K562 (cell line): ENCODE measurements around the gene SFXN3. TPM values are rescaled to one million over a fixed set of nuclear protein-coding genes. Genes with fewer than 3 reads are reported as not detected.
A peak's percentile ranks its signal among the peaks of the same experiment; 100 is the strongest.

Source experiments
- FOS ChIP-seq: IDR thresholded peaks from 3 replicates; pipeline ENCODE4 v1.6.1; 2011; ENCODE audit not compliant: insufficient read length; ENCODE audit errors: extremely low read depth
- FOXJ3 ChIP-seq: sonication (generic); formaldehyde crosslinking; IDR thresholded peaks from 2 replicates; pipeline ENCODE4 v1.4.0; 2020; ENCODE audit warnings: mild to moderate bottlenecking, missing genetic modification reagents
- FOXK1 ChIP-seq: sonication (generic); formaldehyde crosslinking; IDR thresholded peaks from 2 replicates; pipeline ENCODE4 v1.8.0; 2022; ENCODE audit warnings: missing genetic modification reagents, mild to moderate bottlenecking, borderline replicate concordance
- GABPB1 ChIP-seq: sonication (generic); formaldehyde crosslinking; IDR thresholded peaks from 2 replicates; pipeline ENCODE4 v1.8.0; 2022; ENCODE audit warnings: mild to moderate bottlenecking, missing genetic modification reagents
- JUNB ChIP-seq: fragments of 450-650 bp; formaldehyde crosslinking; conservative IDR thresholded peaks from 2 replicates; pipeline ENCODE4 v1.4.0; 2020; ENCODE audit warnings: mild to moderate bottlenecking
- KDM4B ChIP-seq, 2 experiments: fragments of 450-650 bp in 1 of 2; sonication (generic) in 1 of 2; IDR thresholded peaks; 2 replicates each; pipeline ENCODE4 v1.6.1; 2016 to 2017; ENCODE audit warnings: borderline replicate concordance in 2 of 2, antibody characterized with exemption in 1 of 2, low read depth in 1 of 2, mild to moderate bottlenecking in 1 of 2
- MAFK ChIP-seq: IDR thresholded peaks from 2 replicates; pipeline ENCODE4 v1.6.1; 2011; ENCODE audit warnings: low read length, improper control_type of control experiment
- MEF2A ChIP-seq: IDR thresholded peaks from 2 replicates; pipeline ENCODE4 v1.6.1; 2011; ENCODE audit warnings: low read depth, mild to moderate bottlenecking, low read length, moderate library complexity; ENCODE audit not compliant: control insufficient read depth
- PTBP1 ChIP-seq: fragments of 200-400 bp; formaldehyde crosslinking; IDR thresholded peaks from 2 replicates; pipeline ENCODE4 v1.6.1; 2017; ENCODE audit warnings: low read depth, low read length
- TARDBP ChIP-seq: fragments of 450-650 bp; IDR thresholded peaks from 2 replicates; pipeline ENCODE4 v1.6.1; 2016
- YBX1 ChIP-seq: fragments of 450-650 bp; IDR thresholded peaks from 2 replicates; pipeline ENCODE4 v1.7.1; 2016; ENCODE audit warnings: mild to moderate bottlenecking
- ZBED1 ChIP-seq: IDR thresholded peaks from 2 replicates; pipeline ENCODE4 v1.6.1; 2014
- ZFX ChIP-seq: sonication (generic); formaldehyde crosslinking; IDR thresholded peaks from 2 replicates; pipeline ENCODE4 v1.8.0; 2022; ENCODE audit warnings: mild to moderate bottlenecking, missing genetic modification reagents, moderate library complexity
- ZNF274 ChIP-seq: IDR thresholded peaks from 2 replicates; pipeline ENCODE4 v1.6.1; 2011; ENCODE audit warnings: low read depth, mild to moderate bottlenecking, low read length, moderate library complexity, borderline replicate concordance
- ZNF586 ChIP-seq: fragments of 450-650 bp; formaldehyde crosslinking; conservative IDR thresholded peaks from 2 replicates; pipeline ENCODE4 v1.4.0; 2020; ENCODE audit warnings: mild to moderate bottlenecking, moderate library complexity
- polyA plus RNA-seq, 8 experiments: library from polyadenylated mRNA; depleted of rRNA in 4 of 8; stranded (reverse) in 5 of 8; unstranded in 3 of 8; fragments of >200 nt; fragmentation: Nextera tagmentation in 2 of 8; fragmentation: Illumina TruSeq in 1 of 8; extraction: Ambion mirVana in 2 of 8; extraction: Trizol in 1 of 8; gene quantifications; 2 replicates each; pipeline versions ENCODE4 v1.2.1 to v1.2.3, GENCODE V29; 2011 to 2014; ENCODE audit warnings: inconsistent platforms in 1 of 8, missing spikeins in 1 of 8
- total RNA-seq, 7 experiments: library from RNA; depleted of rRNA in 6 of 7; stranded (reverse); fragments of >200 nt in 6 of 7; fragmentation: Illumina TruSeq in 2 of 7; extraction: Trizol in 2 of 7; gene quantifications; 2 replicates each; pipeline versions ENCODE4 v1.2.1 to v1.2.3, GENCODE V29; 2011 to 2021; ENCODE audit warnings: low replicate concordance in 1 of 7
- TF ChIP-seq, protein P1 (sequence below), 2 experiments: fragments of 450-650 bp in 1 of 2; IDR thresholded peaks; 2 replicates each; pipeline ENCODE4 v1.6.1; 2011 to 2017; ENCODE audit warnings: low read depth in 2 of 2, antibody characterized with exemption in 1 of 2, borderline replicate concordance in 1 of 2, low read length in 1 of 2, mild to moderate bottlenecking in 1 of 2, mixed read lengths in 1 of 2; ENCODE audit not compliant: control insufficient read depth in 1 of 2
- TF ChIP-seq, protein P2 (sequence below), 3 experiments: fragments of 200-800 bp in 1 of 3; sonication (Bioruptor generic) in 1 of 3; sonication (generic) in 1 of 3; formaldehyde crosslinking in 1 of 3; IDR thresholded peaks; 2 replicates each; pipeline versions ENCODE4 v1.6.1 to v1.8.0; 2016 to 2022; ENCODE audit warnings: mild to moderate bottlenecking in 2 of 3, missing compliant biosample characterization in 2 of 3, missing genetic modification characterization in 2 of 3, missing genetic modification reagents in 1 of 3
- TF ChIP-seq, protein P3 (sequence below): fragments of 200-800 bp; sonication (Bioruptor generic); IDR thresholded peaks from 2 replicates; pipeline ENCODE4 v1.6.1; 2017; ENCODE audit warnings: missing genetic modification characterization, missing compliant biosample characterization
- TF ChIP-seq, protein P4 (sequence below): fragments of 450-650 bp; formaldehyde crosslinking; IDR thresholded peaks from 2 replicates; pipeline ENCODE4 v1.4.0; 2020; ENCODE audit warnings: mild to moderate bottlenecking, mixed read lengths
- TF ChIP-seq, protein P5 (sequence below): fragments of 450-650 bp; IDR thresholded peaks from 2 replicates; pipeline ENCODE4 v1.6.1; 2016; ENCODE audit warnings: missing biosample characterization, missing genetic modification characterization

Gene SFXN3
- total and polyA plus RNA-seq, 9 of the 15 experiments (the other 6 are each of a cell fraction or from before 2014, with no cell fraction given) = 0.24 to 4.6 (median 0.86) TPM

DNA sequence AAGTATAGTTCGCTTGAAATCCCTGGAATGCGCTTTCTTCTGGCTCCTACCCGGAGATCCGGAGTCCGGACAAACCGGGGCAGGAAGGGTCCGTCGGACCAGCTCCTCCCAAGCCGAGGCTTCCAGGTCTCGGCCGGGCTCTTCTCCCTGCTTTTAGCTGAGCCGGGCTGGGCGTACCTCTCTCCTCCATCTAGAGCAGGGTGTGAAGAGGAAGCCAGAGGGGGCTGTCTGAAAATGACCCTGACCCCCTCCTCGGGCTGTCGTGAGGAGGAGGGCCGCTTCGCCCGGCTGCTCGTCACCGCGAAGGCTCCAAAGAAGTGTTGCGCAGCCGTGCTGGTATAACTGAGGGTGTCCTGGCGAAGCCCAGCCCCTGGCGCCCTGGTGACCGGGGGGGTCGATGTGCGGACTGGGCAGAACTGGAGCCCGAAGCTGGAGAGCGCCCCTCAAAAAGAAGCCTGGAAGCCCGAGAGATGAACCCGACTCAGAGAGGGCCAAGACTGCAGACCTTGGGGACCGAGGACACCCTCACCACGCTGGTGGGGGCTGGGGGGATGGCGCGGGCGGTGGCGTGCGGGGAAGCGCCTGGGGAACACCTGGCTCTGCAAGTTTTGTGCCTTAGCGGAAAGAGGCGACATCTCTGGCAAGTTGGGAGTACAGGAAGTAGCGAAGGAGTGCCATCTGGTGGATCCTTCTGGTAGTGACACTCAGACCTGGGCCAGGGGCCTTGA is 36.5 kb downstream of the SFXN3 start (continued):
- TF ChIP-seq, protein P1, sequence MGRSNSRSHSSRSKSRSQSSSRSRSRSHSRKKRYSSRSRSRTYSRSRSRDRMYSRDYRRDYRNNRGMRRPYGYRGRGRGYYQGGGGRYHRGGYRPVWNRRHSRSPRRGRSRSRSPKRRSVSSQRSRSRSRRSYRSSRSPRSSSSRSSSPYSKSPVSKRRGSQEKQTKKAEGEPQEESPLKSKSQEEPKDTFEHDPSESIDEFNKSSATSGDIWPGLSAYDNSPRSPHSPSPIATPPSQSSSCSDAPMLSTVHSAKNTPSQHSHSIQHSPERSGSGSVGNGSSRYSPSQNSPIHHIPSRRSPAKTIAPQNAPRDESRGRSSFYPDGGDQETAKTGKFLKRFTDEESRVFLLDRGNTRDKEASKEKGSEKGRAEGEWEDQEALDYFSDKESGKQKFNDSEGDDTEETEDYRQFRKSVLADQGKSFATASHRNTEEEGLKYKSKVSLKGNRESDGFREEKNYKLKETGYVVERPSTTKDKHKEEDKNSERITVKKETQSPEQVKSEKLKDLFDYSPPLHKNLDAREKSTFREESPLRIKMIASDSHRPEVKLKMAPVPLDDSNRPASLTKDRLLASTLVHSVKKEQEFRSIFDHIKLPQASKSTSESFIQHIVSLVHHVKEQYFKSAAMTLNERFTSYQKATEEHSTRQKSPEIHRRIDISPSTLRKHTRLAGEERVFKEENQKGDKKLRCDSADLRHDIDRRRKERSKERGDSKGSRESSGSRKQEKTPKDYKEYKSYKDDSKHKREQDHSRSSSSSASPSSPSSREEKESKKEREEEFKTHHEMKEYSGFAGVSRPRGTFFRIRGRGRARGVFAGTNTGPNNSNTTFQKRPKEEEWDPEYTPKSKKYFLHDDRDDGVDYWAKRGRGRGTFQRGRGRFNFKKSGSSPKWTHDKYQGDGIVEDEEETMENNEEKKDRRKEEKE (IDR thresholded peaks at IDR 0.05; ENCODE audit: borderline replicate concordance in 1 of 2, control insufficient read depth in 1 of 2, low read depth in 2 of 2, low read length in 1 of 2) = no peak
- TF ChIP-seq MAFK (no peak), GABPB1 (CRISPR knock-in tag) (peak; percentile 67), ZNF274 (no peak), FOXJ3 (CRISPR knock-in tag) (no peak), ZFX (CRISPR knock-in tag) (no peak), JUNB (no peak), YBX1 (no peak), TARDBP (no peak), FOS (no peak), FOXK1 (no peak), KDM4B (IDR thresholded peaks at IDR 0.05; ENCODE audit: borderline replicate concordance in 2 of 2, low read depth in 1 of 2) (no peak), PTBP1 (no peak), MEF2A (no peak), ZNF586 (CRISPR knock-in tag) (no peak), ZBED1 (no peak)
- TF ChIP-seq, protein P2, sequence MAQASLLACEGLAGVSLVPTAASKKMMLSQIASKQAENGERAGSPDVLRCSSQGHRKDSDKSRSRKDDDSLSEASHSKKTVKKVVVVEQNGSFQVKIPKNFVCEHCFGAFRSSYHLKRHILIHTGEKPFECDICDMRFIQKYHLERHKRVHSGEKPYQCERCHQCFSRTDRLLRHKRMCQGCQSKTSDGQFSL (CRISPR knock-in tag; IDR thresholded peaks at IDR 0.05) = no peak
- TF ChIP-seq, protein P2 (tag; IDR thresholded peaks at IDR 0.05) = no peak
- TF ChIP-seq, protein P3, sequence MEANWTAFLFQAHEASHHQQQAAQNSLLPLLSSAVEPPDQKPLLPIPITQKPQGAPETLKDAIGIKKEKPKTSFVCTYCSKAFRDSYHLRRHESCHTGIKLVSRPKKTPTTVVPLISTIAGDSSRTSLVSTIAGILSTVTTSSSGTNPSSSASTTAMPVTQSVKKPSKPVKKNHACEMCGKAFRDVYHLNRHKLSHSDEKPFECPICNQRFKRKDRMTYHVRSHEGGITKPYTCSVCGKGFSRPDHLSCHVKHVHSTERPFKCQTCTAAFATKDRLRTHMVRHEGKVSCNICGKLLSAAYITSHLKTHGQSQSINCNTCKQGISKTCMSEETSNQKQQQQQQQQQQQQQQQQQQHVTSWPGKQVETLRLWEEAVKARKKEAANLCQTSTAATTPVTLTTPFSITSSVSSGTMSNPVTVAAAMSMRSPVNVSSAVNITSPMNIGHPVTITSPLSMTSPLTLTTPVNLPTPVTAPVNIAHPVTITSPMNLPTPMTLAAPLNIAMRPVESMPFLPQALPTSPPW = peak; percentile 62
- TF ChIP-seq, protein P4, sequence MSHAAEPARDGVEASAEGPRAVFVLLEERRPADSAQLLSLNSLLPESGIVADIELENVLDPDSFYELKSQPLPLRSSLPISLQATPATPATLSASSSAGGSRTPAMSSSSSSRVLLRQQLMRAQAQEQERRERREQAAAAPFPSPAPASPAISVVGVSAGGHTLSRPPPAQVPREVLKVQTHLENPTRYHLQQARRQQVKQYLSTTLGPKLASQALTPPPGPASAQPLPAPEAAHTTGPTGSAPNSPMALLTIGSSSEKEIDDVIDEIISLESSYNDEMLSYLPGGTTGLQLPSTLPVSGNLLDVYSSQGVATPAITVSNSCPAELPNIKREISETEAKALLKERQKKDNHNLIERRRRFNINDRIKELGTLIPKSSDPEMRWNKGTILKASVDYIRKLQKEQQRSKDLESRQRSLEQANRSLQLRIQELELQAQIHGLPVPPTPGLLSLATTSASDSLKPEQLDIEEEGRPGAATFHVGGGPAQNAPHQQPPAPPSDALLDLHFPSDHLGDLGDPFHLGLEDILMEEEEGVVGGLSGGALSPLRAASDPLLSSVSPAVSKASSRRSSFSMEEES (CRISPR knock-in tag) = no peak
- TF ChIP-seq, protein P5, sequence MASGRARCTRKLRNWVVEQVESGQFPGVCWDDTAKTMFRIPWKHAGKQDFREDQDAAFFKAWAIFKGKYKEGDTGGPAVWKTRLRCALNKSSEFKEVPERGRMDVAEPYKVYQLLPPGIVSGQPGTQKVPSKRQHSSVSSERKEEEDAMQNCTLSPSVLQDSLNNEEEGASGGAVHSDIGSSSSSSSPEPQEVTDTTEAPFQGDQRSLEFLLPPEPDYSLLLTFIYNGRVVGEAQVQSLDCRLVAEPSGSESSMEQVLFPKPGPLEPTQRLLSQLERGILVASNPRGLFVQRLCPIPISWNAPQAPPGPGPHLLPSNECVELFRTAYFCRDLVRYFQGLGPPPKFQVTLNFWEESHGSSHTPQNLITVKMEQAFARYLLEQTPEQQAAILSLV (tag) = no peak
